ENCODE results near the gene SLC24A4. TPM values are rescaled to one million over a fixed set of nuclear protein-coding genes. Genes with fewer than 3 reads are reported as not detected.

SLC24A4 gene
- total RNA-seq, 1 donor from 2014 or later: not detected

- no peak for DNase-seq (ENCODE audit: extremely low spot score, unreplicated experiment)
Measured at GRCh38 chr14:92352158-92352985, 29.4 kb downstream of the SLC24A4 start.

GRCh38 chr14:92353447-92353846 lies 30.5 kb downstream of the SLC24A4 start:
- Mint-ChIP-seq H3K9me3 (ENCODE audit: unreplicated experiment) (no peaks in the 10 kb centered on the region), H3K4me1 (ENCODE audit: unreplicated experiment) (no peaks in the 10 kb centered on the region), H3K36me3 (ENCODE audit: unreplicated experiment) (no peaks in the 10 kb centered on the region), H3K27ac (ENCODE audit: unreplicated experiment) (no peak overlapping the region), H3K4me3 (ENCODE audit: unreplicated experiment) (no peak overlapping the region), H3K27me3 (ENCODE audit: unreplicated experiment) (peaks cover 17% of the 10 kb centered on the region)
- no peak for TF ChIP-seq CTCF (IDR thresholded peaks at IDR 0.05)
- DNase-seq (ENCODE audit: extremely low spot score, unreplicated experiment): no peak

More at GRCh38 chr14:92352158-92352985, 29.4 kb downstream of the SLC24A4 start:
- Mint-ChIP-seq H3K27me3 (ENCODE audit: unreplicated experiment) (peaks cover 17% of the 10 kb centered on the region), H3K4me1 (ENCODE audit: unreplicated experiment) (no peaks in the 10 kb centered on the region), H3K4me3 (ENCODE audit: unreplicated experiment) (no peak overlapping the region), H3K27ac (ENCODE audit: unreplicated experiment) (no peak overlapping the region), H3K9me3 (ENCODE audit: unreplicated experiment) (no peaks in the 10 kb centered on the region), H3K36me3 (ENCODE audit: unreplicated experiment) (no peaks in the 10 kb centered on the region)
- TF ChIP-seq CTCF (IDR thresholded peaks at IDR 0.05): peak; percentile 31

GRCh38 chr14:92356677-92357076 lies 33.7 kb downstream of the SLC24A4 start:
- no peaks in the 10 kb centered on the region for H3K9me3 Mint-ChIP-seq (ENCODE audit: unreplicated experiment)
- H3K27me3 Mint-ChIP-seq (ENCODE audit: unreplicated experiment): peaks cover 19% of the 10 kb centered on the region
- H3K36me3 Mint-ChIP-seq (ENCODE audit: unreplicated experiment): no peaks in the 10 kb centered on the region
- no peak overlapping the region for H3K27ac Mint-ChIP-seq (ENCODE audit: unreplicated experiment)
- DNase-seq (ENCODE audit: extremely low spot score, unreplicated experiment): no peak
- TF ChIP-seq CTCF (IDR thresholded peaks at IDR 0.05): no peak
- no peak overlapping the region for H3K4me3 Mint-ChIP-seq (ENCODE audit: unreplicated experiment)
- H3K4me1 Mint-ChIP-seq (ENCODE audit: unreplicated experiment): no peaks in the 10 kb centered on the region

GRCh38 chr14:92360651-92361370 lies 37.8 kb downstream of the SLC24A4 start:
- Mint-ChIP-seq H3K36me3 (ENCODE audit: unreplicated experiment) (no peaks in the 10 kb centered on the region), H3K4me1 (ENCODE audit: unreplicated experiment) (no peaks in the 10 kb centered on the region), H3K27me3 (ENCODE audit: unreplicated experiment) (peaks cover 17% of the 10 kb centered on the region), H3K9me3 (ENCODE audit: unreplicated experiment) (no peaks in the 10 kb centered on the region), H3K27ac (ENCODE audit: unreplicated experiment) (no peak overlapping the region), H3K4me3 (ENCODE audit: unreplicated experiment) (no peak overlapping the region)
- DNase-seq (ENCODE audit: extremely low spot score, unreplicated experiment): no peak
- no peak for TF ChIP-seq CTCF (IDR thresholded peaks at IDR 0.05)

GRCh38 chr14:92362781-92363235 lies 39.8 kb downstream of the SLC24A4 start:
- Mint-ChIP-seq H3K4me3 (ENCODE audit: unreplicated experiment) (no peak overlapping the region), H3K9me3 (ENCODE audit: unreplicated experiment) (no peaks in the 10 kb centered on the region), H3K36me3 (ENCODE audit: unreplicated experiment) (no peaks in the 10 kb centered on the region), H3K4me1 (ENCODE audit: unreplicated experiment) (no peaks in the 10 kb centered on the region), H3K27ac (ENCODE audit: unreplicated experiment) (no peak overlapping the region), H3K27me3 (ENCODE audit: unreplicated experiment) (peaks cover 26% of the 10 kb centered on the region)
- no peak for TF ChIP-seq CTCF (IDR thresholded peaks at IDR 0.05)
- no peak for DNase-seq (ENCODE audit: extremely low spot score, unreplicated experiment)
